Epithelial cell of esophagus (primary cell): Measurements from ENCODE around the gene SCAPER.

Source experiments
- DNase-seq: peaks from one replicate; pipeline ENCODE4 v3.0.0; 2010; ENCODE audit warnings: low read depth
- H3K4me3 ChIP-seq: 2 replicates; pipeline ENCODE4 v1.5.1; 2011; ENCODE audit warnings: mild to moderate bottlenecking, low read length, control low read depth
- CTCF ChIP-seq: IDR thresholded peaks from 2 replicates; pipeline ENCODE4 v1.5.1; 2011; ENCODE audit warnings: low read depth, mild to moderate bottlenecking, low read length, control low read depth, inconsistent platforms; ENCODE audit not compliant: insufficient read depth; ENCODE audit errors: missing control alignments

The SCAPER gene

GRCh38 chr15:76336254-76337058, 568.7 kb downstream of the SCAPER start, which contains the start of gene ISL2:
Gene ISL2, plus strand, starts transcription at chr15:76336773. Its CDS starts 111 bp downstream, at chr15:76336884.
- DNase-seq = peak; percentile 77
- no peak for TF ChIP-seq CTCF
- no peak within 1 kb of the TSS for H3K4me3 ChIP-seq

GRCh38 chr15:76335307-76336253, 569.6 kb downstream of the SCAPER start:
- TF ChIP-seq CTCF = no peak
- no peak overlapping the region for H3K4me3 ChIP-seq
- DNase-seq = no peak

- TF ChIP-seq CTCF = no peak
- no peak overlapping the region for H3K4me3 ChIP-seq
- no peak for DNase-seq
Observed at GRCh38 chr15:76334438-76335306, 570.5 kb downstream of the SCAPER start.

- peak; percentile 20 for TF ChIP-seq CTCF
- peak; percentile 37 for DNase-seq
- no peak overlapping the region for H3K4me3 ChIP-seq
Observed at GRCh38 chr15:76333720-76334437, 571.3 kb downstream of the SCAPER start.

GRCh38 chr15:76333309-76333708, 571.8 kb downstream of the SCAPER start:
- no peak overlapping the region for H3K4me3 ChIP-seq
- no peak for DNase-seq
- TF ChIP-seq CTCF = no peak

GRCh38 chr15:76332796-76333195, 572.3 kb downstream of the SCAPER start:
- TF ChIP-seq CTCF = no peak
- no peak overlapping the region for H3K4me3 ChIP-seq
- no peak for DNase-seq
